ENCODE data around the gene EPB41L5.

DNA sequence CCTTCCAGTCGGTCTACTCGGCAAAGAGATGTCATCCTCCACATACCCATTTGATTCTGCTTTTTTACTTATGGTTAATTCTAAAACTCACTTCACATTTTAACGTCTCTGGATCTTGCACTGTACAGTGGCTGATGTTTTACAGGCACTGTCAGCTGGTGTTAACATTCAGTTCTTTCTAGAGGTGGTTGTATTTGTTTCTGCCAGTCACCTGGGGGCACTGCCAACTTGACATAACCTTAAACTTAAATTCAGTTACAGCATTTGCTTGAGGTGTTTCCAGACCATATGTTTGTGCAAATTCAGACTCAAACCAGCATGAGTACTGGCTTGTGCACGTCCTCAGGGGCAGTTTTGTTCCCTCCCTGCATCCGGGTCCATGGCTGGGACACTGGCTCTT lies 215.6 kb downstream of the EPB41L5 start:
- no peak for TF ChIP-seq POLR2A (IDR thresholded peaks at IDR 0.05; ENCODE audit: low read depth, low read length)
- TF ChIP-seq POLR2AphosphoS5 (IDR thresholded peaks at IDR 0.05; ENCODE audit: low read depth, low read length) = no peak
- TF ChIP-seq TAF1 (IDR thresholded peaks at IDR 0.05; ENCODE audit: borderline replicate concordance, low read depth, low read length) = no peak
